Measurements from ENCODE around the gene CRYBG3. TPM values are rescaled to one million over a fixed set of nuclear protein-coding genes. Genes with fewer than 3 reads are reported as not detected.
"Not testable (repeated sequence)": the region's sequence is repeated elsewhere in the genome, so short reads cannot be mapped to it uniquely, and the experiment has no call there.

CRYBG3 gene
- total RNA-seq, 1 donor, result 22.9 TPM

- no peak overlapping the region for H3K4me3 ChIP-seq (ENCODE audit: low read depth, low read length)
- no peak for DNase-seq (ENCODE audit: low read depth)
- TF ChIP-seq, protein P1, sequence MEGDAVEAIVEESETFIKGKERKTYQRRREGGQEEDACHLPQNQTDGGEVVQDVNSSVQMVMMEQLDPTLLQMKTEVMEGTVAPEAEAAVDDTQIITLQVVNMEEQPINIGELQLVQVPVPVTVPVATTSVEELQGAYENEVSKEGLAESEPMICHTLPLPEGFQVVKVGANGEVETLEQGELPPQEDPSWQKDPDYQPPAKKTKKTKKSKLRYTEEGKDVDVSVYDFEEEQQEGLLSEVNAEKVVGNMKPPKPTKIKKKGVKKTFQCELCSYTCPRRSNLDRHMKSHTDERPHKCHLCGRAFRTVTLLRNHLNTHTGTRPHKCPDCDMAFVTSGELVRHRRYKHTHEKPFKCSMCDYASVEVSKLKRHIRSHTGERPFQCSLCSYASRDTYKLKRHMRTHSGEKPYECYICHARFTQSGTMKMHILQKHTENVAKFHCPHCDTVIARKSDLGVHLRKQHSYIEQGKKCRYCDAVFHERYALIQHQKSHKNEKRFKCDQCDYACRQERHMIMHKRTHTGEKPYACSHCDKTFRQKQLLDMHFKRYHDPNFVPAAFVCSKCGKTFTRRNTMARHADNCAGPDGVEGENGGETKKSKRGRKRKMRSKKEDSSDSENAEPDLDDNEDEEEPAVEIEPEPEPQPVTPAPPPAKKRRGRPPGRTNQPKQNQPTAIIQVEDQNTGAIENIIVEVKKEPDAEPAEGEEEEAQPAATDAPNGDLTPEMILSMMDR (IDR thresholded peaks at IDR 0.05; ENCODE audit: insufficient read depth, low read depth, low read length), result no peak
Measured at GRCh38 chr3:97899331-97899730, 77.5 kb downstream of the CRYBG3 start.

DNA sequence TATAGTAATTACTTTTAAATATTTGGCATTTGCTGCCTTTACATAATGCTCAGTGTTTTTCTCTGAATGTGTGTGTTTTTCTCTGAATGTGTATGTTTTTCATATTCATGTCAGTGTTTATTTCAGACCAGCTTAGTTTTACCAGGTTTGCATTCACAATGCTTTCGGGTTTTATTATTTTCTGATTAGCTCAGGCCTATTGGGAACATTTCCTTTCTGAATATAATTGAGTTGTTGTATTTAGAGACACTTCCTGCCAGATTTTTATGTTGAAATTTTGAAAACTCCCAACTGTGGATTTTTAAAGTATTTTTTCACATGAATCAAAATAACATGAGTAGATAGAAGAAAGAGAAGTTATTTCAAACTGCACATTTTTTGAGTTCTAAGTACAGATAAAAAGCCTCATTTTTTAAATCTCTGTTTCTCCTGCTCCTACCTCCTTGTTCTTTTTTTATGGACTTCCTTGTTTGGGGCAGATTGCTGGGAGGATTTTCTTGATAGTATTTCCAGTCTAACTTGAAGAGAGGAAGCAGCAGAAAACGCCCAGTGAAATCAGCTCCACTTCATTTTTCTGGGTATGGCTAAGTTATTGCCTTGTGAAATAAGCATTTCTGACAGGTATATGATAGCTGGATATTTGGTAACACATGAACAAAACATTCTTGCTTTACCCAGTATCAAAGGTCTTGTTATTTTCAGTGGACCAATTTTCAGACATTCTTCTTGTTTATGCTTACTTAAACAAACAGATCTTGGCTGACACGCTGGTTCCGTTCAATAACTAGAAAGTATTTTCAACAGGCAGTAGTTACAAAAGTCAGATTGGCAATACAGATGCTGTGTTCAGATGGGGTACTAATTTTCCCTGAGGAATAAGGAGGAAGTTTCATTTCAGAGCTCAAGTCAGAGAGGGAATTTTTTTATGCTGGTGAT is 79.8 kb downstream of the CRYBG3 start:
- TF ChIP-seq, protein P1 (IDR thresholded peaks at IDR 0.05; ENCODE audit: insufficient read depth, low read depth, low read length), result no peak
- peak; percentile 31 for DNase-seq (ENCODE audit: low read depth)
- no peak overlapping the region for H3K4me3 ChIP-seq (ENCODE audit: low read depth, low read length)

GRCh38 chr3:97909830-97910229 is 88.0 kb downstream of the CRYBG3 start:
- not testable (repeated sequence) for H3K4me3 ChIP-seq (ENCODE audit: low read depth, low read length); DNase-seq (ENCODE audit: low read depth)

GRCh38 chr3:97910236-97910831 is 88.5 kb downstream of the CRYBG3 start:
- DNase-seq (ENCODE audit: low read depth), result not testable (repeated sequence)
- H3K4me3 ChIP-seq (ENCODE audit: low read depth, low read length), result peak overlapping the region; percentile 39

GRCh38 chr3:97910931-97911351 is 89.1 kb downstream of the CRYBG3 start:
- peak; percentile 65 for DNase-seq (ENCODE audit: low read depth)
- TF ChIP-seq, protein P1 (IDR thresholded peaks at IDR 0.05; ENCODE audit: insufficient read depth, low read depth, low read length), result no peak
- no peak overlapping the region for H3K4me3 ChIP-seq (ENCODE audit: low read depth, low read length)

GRCh38 chr3:97911459-97911858 is 89.6 kb downstream of the CRYBG3 start:
- TF ChIP-seq, protein P1 (IDR thresholded peaks at IDR 0.05; ENCODE audit: insufficient read depth, low read depth, low read length), result no peak
- no peak overlapping the region for H3K4me3 ChIP-seq (ENCODE audit: low read depth, low read length)
- DNase-seq (ENCODE audit: low read depth), result no peak

- DNase-seq (ENCODE audit: low read depth), result no peak
- TF ChIP-seq, protein P1 (IDR thresholded peaks at IDR 0.05; ENCODE audit: insufficient read depth, low read depth, low read length), result no peak
- H3K4me3 ChIP-seq (ENCODE audit: low read depth, low read length), result no peak overlapping the region
Measured at GRCh38 chr3:97914388-97914787, 92.6 kb downstream of the CRYBG3 start.

Measured in fibroblast of villous mesenchyme (primary cell).